NCI-H1417 treated with DMSO at 0.1 percent for 48 hours (cell line): ENCODE measurements around the gene CASR.

Experiments used
- DNase-seq: peaks from one replicate; lab custom pipeline; 2025; lab: John Stamatoyannopoulos, UW

The CASR gene

DNA sequence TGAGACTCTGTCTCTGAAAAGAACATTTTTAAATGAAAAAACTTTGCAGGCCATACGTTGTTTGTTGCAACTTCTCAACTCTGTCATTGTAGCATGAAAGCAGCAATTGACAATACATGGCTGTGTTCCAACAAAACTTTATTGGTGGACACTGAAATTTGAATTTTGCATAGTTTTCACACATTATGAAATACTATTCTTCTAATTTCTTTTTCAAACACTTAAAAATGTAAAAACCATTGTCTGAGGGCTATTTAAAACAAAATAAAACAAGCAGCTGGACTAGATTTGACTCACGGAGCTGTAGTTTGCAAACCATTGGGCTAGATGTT lies 123.1 kb downstream of the CASR start:
- no peak for DNase-seq

- DNase-seq: no peak
Measured at GRCh38 chr3:122307094-122307687, 123.7 kb downstream of the CASR start.

DNA sequence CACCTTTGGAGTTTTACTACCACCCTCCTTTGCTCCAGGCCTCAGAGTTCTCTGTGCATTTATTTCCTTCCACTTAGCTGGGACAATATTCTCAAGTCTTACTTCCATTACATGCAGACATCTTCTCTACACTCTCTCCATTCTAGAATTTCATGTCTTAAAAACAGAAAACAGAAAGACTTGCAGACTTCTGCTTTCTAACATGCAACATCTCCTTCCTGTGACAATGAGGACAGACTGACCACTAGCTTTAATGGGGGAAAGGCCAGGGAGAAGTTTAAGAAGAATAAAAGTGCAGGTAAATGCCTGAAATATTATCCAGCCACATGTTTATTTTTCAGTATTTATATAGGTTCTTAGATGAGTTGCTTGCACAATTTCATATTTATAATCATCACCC lies 124.5 kb downstream of the CASR start:
- no peak for DNase-seq

DNA sequence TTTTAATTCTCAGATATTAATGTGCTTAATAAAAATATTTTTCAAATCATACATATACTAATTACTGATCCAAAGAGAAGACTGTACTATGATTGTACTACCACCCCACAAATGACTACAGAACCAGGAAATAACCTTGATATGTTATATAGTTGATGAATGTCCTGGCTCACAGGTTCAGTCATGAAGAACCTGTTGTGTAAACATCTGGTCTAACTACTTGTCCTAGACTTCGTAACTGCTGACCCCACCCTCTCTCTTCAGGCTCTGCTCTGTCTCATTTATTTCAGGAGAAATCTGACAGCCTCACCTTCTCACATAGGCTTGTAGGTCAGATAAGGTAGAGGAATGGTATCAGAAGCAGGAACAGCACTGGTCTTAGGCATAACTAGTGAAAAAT lies 126.9 kb downstream of the CASR start:
- no peak for DNase-seq

GRCh38 chr3:122312826-122313225 lies 129.4 kb downstream of the CASR start:
- no peak for DNase-seq

DNA sequence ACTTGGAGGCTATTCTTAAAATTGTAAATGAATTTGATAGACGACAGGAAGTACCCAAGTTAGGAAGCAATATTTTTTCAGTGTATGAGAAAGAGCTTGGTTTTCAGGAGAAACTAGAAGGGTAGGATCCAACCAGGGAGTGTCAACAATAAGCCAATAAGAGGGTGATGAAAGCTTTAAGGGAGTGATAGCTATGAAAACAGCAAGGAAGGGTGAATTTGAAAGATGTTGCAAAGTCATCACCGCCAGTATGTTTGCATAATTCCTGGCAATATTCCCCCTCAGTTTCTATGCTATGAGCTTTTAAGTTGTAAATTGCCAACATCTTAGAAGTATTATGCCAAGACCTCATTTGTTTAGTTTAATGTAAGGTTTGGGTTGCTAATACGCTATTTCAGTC lies 129.8 kb downstream of the CASR start:
- DNase-seq: no peak

- no peak for DNase-seq
Measured at GRCh38 chr3:122314228-122314876, 130.9 kb downstream of the CASR start.

DNA sequence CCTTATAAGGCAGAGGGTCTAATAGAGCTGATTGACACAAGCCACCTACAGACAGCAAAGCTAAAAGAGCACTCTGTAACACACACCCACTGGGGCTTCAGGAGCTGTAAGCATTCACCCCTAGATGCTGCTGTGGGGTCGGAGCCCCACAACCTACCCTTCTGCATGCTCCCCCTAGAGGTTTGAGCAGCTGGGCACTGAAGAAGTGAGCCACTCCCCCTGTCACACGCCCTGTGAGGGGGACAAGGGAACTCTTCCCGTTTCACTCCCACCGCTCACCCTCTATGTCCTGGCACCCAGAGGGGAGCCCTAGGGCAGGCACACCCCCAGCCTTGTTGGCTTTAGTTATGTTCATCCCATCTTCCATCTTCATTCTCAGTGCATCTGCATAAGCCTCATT lies 132.2 kb downstream of the CASR start:
- DNase-seq: no peak

GRCh38 chr3:122316368-122316767 lies 132.9 kb downstream of the CASR start:
- no peak for DNase-seq

GRCh38 chr3:122318620-122319019 lies 135.2 kb downstream of the CASR start:
- no peak for DNase-seq

- DNase-seq: no peak
Measured at GRCh38 chr3:122322095-122323075, 138.9 kb downstream of the CASR start.

- no peak for DNase-seq
Measured at GRCh38 chr3:122324871-122325323, 141.4 kb downstream of the CASR start, which contains the start of gene CSTA. CSTA (plus strand) TSS chr3:122325248; CDS start chr3:122325293, 45 bp downstream.

DNA sequence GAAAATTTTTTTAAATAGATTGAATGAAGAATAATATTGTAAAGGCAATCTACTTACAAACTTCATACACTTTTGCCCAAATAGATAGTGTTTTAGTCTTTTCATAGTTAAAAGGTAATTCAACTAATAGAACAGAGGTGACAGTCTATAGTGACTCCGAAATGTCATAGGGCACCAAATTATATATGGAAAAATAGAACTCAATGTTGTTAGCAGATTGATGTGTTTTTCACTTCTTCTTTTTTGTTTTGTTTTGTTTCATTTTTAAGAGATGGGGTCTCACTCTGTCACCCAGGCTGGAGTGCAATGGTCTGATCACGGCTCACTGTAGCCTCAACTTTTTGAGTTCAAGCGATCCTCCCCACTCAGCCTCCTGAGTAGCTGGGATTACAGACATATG lies 142.3 kb downstream of the CASR start:
- no peak for DNase-seq

GRCh38 chr3:122331886-122332285 lies 148.4 kb downstream of the CASR start:
- DNase-seq: no peak

GRCh38 chr3:122332551-122332950 lies 149.1 kb downstream of the CASR start:
- DNase-seq: no peak
